ENCODE measurements around the gene WIPI1.

DNA sequence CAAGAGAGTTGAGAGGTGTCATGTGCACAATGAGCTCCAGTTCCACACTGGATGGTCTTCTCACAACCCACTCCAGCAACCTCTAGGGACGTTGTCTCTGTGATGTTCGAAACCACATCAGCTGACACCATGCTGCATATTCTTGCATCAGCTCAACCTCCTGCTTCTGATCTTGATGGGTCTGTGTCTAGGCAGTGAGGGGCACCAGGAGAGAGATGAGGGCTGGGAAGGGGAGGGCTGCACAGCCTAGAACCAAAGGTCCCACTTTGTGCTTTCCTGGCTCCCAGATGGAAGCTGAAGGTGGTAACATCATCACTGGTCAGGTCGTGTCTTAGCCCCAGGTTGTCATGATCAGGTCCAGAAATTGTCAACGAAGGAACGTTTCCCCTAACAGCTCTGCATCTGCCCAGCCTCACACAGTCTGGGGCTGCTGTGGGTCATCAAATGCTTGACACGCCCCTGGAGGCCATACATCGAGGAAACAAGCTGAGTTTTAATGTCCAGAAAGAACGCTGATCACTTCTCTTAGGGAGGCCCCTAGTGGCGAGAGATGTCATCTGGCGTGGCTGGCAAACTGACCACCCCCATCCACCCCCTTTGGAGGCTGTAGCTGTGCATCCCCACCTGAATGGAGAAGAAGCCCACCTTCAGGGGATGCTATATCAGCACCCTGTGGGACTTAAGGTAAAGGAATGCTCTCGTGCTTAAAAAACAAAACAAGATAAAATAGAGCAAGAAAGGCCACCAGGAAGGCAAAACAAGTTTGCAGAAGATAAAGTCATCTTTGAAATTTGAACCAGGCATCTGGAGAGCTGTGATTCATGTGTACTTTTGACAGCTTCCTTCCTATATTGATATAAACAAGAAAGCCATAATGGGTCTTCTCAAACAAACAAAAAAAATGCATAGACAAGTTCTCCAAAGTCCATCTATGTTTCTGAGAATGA, 58.3 kb downstream of the WIPI1 start:
- TF ChIP-seq, protein P1, sequence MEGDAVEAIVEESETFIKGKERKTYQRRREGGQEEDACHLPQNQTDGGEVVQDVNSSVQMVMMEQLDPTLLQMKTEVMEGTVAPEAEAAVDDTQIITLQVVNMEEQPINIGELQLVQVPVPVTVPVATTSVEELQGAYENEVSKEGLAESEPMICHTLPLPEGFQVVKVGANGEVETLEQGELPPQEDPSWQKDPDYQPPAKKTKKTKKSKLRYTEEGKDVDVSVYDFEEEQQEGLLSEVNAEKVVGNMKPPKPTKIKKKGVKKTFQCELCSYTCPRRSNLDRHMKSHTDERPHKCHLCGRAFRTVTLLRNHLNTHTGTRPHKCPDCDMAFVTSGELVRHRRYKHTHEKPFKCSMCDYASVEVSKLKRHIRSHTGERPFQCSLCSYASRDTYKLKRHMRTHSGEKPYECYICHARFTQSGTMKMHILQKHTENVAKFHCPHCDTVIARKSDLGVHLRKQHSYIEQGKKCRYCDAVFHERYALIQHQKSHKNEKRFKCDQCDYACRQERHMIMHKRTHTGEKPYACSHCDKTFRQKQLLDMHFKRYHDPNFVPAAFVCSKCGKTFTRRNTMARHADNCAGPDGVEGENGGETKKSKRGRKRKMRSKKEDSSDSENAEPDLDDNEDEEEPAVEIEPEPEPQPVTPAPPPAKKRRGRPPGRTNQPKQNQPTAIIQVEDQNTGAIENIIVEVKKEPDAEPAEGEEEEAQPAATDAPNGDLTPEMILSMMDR (conservative IDR thresholded peaks at IDR 0.05), result peak; percentile 87
- TF ChIP-seq ZFX (IDR thresholded peaks at IDR 0.05), result no peak

Measured in C4-2B (cell line).